Glomerular visceral epithelial cell (primary cell): ENCODE data around the gene ZC3H12C.

Experiments
- DNase-seq: peaks from one replicate; pipeline ENCODE4 v3.0.0-alpha.2; 2016; ENCODE audit errors: extremely low spot score

ZC3H12C gene

GRCh38 chr11:110217936-110218335, 124.7 kb downstream of the ZC3H12C start:
- no peak for DNase-seq

- DNase-seq: peak; percentile 26
These were observed 126.0 kb downstream of the ZC3H12C start for GRCh38 chr11:110219006-110219785.
